AG20443 (cell line): ENCODE measurements around the gene BTBD19.

Experiments
- DNase-seq: peaks from one replicate; pipeline ENCODE4 v3.0.0; 2012; ENCODE audit warnings: low spot score, mixed read lengths

BTBD19 gene

DNA sequence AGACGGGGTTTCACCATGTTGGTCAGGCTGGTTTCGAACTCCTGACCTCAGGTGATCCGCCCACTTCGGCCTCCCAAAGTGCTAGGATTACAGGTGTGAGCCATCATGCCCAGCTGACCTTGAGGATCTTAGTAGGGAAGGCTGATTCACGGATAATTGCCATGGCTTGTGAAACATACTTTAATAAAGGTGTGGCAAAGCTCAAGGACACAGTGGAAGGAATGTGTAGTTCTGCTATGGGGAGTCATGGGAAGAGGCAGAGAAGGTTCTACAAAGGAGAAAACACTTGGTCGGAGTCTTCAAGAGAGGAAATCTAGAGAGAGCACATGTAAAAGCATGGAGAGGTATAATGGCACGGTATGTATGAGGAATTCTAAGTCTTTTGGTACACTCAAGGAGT, 47.4 kb downstream of the BTBD19 start:
- no peak for DNase-seq

DNA sequence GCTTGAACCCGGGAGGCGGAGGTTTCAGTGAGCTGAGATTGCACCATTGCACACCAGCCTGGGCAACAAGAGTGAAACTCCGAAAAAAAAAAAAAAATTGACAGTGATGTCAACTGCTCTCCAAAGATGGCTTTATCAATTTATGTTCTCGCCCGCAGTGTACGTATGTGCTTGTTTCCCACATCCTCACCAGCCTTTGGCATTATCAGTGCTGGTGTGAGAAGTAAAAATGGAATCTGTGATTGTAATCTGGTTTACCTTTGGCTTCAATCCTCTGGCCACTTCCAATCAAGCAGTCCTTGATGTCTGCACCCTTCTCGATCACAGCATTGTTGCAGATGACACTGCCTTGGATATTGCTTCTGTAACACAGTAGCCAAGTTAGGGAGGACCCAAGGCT, 49.1 kb downstream of the BTBD19 start:
- no peak for DNase-seq

DNA sequence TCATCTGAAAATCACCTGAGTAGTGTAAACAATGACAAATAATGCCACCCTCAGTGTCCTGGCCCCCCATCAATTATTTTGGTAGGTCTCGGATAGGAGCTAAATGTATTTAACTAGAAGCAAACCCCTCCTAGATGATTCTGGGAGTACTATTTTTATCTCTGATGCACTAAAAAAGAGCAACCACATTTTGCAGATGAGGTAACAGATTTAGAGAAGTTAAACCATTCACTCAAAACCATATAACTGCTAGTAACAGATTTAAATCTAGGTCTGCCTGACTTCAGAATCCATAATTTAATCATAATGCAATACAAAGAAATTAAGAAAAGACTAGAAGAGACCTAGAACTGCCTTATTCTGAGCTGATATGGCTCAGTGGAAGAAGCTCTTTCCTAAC, 52.0 kb downstream of the BTBD19 start:
- DNase-seq = no peak

DNA sequence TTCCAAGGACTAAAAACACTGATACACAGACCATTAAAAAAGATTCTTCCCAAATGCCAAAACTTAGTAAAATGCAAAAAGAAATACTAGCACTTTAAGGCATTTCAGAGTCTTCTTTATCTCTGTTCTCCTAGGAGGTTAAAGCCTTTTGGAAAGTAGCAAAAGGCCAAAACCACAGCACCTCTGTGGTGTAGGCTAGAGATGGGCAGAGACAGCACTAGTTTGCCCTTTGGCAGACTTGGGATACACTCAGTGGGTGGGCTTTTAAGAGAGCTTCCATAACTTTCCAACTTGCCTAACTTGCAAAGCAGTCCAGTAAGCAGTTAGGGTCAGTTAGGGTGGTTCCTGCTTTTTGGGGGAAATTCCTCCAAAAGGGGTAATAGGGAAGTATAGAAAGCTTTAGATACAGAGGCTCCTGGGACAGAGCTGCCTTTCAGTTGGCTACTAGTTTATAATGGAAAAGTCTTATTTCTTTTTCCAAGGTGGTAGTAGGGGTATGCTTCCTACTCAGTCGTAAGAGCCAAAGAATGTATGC, 52.6 kb downstream of the BTBD19 start:
- DNase-seq = no peak

DNA sequence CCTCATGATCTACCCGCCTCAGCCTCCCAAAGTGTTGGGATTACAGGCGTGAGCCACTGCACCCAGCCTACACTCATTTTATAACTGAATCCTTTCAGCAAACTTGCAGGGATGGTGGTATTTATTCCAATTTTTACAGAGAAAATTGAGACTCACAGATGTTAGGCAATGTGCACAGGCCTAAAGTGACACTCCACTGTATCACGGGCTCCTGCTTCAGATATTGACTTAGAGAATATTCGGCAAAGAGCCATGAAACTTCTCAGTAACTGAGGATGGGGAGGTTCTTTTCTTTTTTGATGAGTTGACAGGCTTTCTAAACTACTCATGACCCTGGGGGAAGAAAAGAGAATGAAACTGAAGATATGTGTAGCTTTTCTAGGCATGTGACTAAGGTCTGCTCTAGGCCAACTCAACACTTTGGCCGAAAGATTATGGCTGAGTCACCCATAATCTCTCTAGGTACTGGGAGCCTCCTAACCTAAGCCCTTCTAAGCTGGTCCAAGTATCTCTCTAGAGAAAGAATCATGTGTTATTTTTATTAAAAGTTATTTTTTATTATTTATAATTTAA, 54.6 kb downstream of the BTBD19 start:
- no peak for DNase-seq
